Measurements from ENCODE around the gene DLL3.

- TF ChIP-seq ZNF121 (tag by site-specific recombination; IDR thresholded peaks at IDR 0.05): no peak
- no peak for TF ChIP-seq REST (tag by site-specific recombination; IDR thresholded peaks at IDR 0.05)
- no peak for TF ChIP-seq CTCF (tag by site-specific recombination; IDR thresholded peaks at IDR 0.05)
- TF ChIP-seq ZNF416 (tag by site-specific recombination; IDR thresholded peaks at IDR 0.05): no peak
- TF ChIP-seq TCF7L2 (IDR thresholded peaks at IDR 0.05; ENCODE audit: borderline replicate concordance, low read depth, low read length): no peak
- no peak for TF ChIP-seq ZNF274 (IDR thresholded peaks at IDR 0.05; ENCODE audit: low read length)
- TF ChIP-seq ZNF274 (tag by site-specific recombination; IDR thresholded peaks at IDR 0.05; ENCODE audit: borderline replicate concordance): no peak
- TF ChIP-seq ZNF23 (tag by site-specific recombination; IDR thresholded peaks at IDR 0.05; ENCODE audit: borderline replicate concordance): no peak
- TF ChIP-seq ZBTB44 (tag by site-specific recombination; IDR thresholded peaks at IDR 0.05): no peak
- TF ChIP-seq ZNF600 (tag by site-specific recombination; IDR thresholded peaks at IDR 0.05): no peak
- TF ChIP-seq ATF2 (tag by site-specific recombination; IDR thresholded peaks at IDR 0.05; ENCODE audit: low read depth): no peak
- TF ChIP-seq ZNF132 (tag by site-specific recombination; IDR thresholded peaks at IDR 0.05; ENCODE audit: borderline replicate concordance): no peak
- no peak for TF ChIP-seq GFI1B (tag by site-specific recombination; IDR thresholded peaks at IDR 0.05)
- no peak for TF ChIP-seq SALL2 (tag by site-specific recombination; IDR thresholded peaks at IDR 0.05; ENCODE audit: borderline replicate concordance)
- TF ChIP-seq ZNF792 (tag by site-specific recombination; IDR thresholded peaks at IDR 0.05): no peak
These were observed 46.2 kb downstream of the DLL3 start for GRCh38 chr19:39544911-39545310.
